HG02870 (cell line): ENCODE measurements around the gene RPP38.

ENCODE experiments used
- ATAC-seq: cut with Tn5 transposase; IDR thresholded peaks from one replicate; pipeline ENCODE4 v1.9.1; 2021; ENCODE audit warnings: mild to moderate bottlenecking, moderate library complexity; ENCODE audit not compliant: unreplicated experiment

Gene RPP38

DNA sequence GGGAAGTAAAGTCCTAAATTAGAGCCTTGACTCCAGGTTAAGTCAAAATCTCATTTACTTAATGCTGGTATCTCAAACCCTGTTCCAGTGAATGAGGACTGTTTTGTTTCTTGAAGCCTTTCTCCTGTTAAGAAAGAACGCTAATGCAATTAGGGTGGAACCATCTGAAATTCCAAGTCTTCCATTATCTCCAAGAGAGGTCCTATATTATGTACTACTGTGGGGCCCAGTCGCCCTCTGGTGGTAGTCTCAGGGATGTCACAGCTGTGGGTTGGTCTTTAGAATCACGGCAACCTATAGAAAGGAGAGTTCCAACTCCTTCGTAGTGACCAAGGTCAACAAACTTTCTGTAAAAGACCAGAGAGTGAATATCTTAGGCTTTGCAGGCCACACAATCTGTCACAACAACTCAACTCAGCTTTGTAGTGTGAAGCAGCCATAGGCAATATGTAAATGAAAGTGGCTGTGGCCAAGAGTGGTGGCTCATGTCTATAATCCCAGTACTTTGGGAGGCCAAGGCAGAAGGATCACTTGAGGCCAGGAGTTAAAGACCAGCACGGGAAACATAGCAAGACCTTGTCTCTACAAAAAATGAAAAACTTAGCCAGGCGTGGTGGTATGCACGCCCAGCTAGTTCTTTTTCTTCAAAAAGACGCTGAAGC lies 9.3 kb downstream of the RPP38 start:
- peak; percentile 73 for ATAC-seq

DNA sequence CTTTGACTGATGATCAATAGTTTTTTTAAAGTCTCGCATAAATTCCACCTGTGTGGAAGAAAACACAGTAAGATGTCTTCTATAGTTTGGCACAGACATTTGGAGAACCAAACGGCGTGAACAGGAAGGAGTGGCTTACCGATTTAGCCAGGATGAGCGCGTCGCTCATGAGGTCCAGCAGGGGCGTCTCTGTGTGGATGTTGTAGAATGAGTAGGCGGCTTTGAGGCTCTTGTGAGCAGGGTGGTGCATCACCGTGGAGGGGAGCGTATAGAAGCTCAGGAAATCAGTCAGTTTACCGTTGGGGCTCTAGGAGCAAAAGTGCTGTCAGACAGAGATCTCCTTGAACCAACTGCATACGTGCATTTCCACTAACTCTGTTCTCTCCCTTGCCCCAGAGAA lies 15.5 kb downstream of the RPP38 start:
- ATAC-seq: no peak

DNA sequence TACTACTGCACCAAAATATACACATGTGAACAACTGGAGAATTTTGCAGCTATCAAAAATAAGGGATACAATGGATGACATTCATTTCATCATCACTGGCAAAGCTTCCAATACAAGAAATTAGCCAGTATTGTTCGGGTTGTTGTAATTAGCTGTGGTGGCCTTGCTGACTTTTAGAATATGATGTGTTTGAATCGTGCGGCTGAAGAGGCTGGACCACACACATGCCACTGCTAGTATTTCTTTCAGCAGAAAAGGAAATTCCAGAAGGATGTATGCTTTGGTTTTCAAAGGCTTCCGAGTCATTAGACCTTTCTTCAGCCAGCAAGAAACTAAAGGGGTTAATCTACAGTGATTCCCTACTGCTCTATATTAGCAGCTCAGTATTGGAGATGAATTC lies 16.6 kb downstream of the RPP38 start:
- no peak for ATAC-seq

DNA sequence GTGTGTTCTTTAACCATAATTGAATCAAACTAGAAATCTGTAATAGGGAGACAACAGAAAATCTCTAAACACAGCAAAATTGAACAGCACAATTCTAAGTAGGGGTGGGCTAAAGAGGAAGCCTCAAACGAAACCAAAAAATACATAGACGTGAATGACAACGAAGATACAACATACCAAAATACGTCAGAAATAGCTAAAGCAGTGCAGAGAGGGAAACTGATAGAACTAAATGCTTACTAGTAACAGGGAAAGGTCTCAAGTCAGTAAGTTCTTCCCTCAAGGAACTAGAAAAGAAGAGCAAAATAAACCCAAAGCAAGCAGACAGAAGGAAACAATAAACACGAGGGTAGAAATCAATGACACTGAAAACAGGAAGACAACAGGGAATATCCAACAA lies 19.1 kb downstream of the RPP38 start:
- no peak for ATAC-seq

DNA sequence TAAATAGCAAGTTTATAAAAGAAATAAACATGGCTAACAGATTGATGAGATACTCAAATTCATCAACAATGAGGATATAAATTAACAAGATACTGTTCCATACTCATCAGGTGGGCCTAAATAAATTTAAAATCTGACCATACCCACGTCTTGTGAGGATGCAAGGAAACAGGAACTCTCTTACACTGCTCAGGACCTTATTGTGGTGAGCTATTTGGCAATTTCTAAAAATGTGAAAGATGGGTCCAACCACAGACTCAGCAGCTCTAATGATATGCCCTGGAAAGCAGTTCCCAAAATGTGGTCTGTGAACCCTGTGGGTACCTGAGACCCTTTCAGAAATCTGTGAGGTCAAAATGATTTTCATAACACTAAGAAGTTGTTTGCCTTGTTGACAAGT lies 21.5 kb downstream of the RPP38 start:
- no peak for ATAC-seq

DNA sequence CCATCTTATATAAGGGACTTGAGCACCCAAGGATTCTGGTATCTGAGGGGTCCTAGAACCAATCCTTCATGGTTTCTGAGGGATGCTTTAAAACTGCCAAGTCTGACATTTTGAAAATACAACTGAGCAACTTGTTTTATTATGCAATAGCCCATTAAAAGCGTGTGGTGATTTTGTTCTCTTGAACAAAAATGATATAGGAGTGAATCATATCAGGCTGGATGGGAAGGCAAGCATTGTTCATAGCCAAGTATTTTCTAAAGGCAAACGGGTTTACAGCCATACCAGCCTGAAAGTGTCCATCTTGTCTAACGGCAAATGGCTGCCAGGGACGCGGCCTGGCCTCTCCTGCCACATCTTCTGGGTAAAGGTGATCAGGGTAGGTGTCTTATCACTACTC lies 23.4 kb downstream of the RPP38 start:
- ATAC-seq: no peak

DNA sequence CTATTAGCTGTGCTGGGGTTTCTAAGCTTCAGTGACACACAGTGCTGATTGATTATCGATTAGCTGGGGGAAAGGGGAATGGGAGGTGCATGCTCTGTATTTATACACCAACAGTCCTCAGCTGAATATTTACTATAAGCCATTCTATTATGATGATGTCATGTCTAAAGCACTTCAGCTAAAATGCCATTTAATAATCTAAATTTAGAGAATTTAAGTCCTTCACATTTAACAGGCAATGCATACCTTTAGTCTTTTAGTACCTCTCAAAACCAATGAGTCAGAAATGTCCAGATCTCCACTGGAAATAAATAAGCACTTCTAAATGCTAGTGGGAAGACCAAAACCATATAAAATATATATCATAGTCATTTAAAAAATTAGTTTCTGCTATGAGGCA lies 24.6 kb downstream of the RPP38 start:
- ATAC-seq: no peak

DNA sequence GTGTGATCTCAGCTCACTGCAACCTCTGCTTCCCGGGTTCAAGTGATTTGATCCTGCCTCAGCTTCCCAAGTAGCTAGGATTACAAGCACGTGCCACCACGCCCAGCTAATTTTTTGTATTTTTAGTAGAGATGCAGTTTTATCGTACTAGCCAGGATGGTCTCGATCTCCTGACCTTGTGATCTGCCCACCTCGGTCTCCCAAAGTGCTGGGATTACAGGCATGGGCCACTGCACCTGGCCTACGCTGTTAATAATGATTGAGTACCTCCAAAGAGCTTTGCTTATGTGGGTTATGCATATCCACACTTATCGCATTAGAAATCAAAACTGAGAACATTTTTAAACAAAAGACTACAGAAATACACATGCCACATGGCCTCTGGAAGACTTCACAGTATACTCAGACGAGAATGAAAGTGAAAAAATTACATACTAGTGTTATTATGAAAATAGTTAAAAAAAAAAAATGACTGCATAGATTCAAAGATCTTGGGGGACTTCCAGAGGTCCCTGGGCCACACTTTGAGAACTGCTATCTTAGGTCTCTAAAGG lies 25.4 kb downstream of the RPP38 start:
- ATAC-seq: peak; percentile 81

DNA sequence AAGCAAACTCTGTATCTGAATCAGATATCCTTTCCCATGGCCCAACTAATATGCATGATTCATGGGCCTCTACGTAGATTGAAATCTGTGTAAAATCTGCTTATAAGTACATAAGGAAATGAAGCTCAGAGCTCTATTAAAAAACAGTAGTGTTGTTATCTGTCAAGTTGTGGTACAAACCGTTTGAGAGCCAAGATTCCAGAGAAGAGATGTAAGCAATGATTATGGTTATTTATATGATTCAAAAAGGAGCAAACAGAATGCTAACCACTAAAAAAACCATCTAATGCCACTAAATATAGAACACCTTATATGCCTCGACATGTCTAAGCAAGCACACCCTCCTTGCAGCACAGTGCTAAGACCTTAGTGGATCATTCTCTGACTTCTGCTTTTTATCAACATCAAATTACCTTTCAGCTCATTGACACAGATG lies 26.6 kb downstream of the RPP38 start:
- no peak for ATAC-seq

DNA sequence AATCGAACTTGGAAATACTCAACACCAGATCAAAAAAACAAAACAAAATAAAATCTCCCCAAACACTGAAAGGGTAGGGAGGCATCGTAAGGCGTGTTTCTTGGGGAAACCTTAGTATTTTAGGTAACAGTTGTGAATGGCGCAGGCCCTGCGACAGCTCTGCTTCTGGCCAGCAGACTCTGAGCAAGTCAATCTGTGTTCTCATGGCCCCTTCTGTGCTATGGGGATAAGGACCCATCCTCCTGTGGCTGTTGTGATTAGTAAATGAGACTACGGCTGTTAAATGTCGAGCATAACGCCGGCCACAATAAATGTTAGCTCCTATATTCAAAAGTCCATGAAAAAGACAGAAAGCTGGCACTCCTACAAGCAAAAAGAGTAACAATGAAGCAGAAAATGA lies 27.0 kb downstream of the RPP38 start:
- ATAC-seq: no peak

DNA sequence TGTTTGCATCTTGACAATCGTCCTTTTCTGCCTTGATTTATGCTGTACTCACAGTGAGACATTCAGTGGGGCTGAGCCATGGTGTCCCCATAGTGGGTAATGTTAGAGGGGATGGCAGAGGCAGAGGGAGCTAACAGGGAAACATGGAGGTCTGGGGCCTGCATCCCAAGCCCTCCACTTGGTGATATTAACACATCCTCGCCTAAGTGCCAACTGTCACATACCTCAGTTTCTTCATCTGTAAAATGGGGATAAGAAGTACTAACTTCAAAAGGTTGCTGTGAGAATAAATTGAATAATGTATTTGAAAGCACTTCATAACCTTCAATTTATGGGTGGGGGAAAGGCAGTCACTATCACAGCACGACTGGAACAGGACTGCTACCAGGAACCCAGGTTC lies 27.8 kb downstream of the RPP38 start:
- no peak for ATAC-seq

DNA sequence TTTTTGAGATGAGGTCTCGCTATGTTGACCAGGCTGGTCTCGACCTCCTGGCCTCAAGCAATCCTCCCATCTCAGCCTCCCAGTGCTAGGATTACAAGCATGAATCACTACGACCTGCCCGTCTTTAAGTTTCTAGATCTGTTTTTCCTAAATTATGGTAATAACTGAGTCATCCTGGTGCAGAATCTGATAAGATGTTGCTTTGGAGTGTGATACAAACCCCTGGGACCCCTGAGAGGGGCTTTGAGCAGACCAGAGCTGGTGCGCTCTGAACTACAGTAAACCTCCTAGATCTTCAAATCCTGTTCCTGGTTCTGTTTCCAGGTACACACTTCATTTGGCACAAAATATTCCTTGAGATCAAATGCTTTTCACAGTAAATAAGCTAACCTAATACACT lies 34.2 kb downstream of the RPP38 start:
- no peak for ATAC-seq

DNA sequence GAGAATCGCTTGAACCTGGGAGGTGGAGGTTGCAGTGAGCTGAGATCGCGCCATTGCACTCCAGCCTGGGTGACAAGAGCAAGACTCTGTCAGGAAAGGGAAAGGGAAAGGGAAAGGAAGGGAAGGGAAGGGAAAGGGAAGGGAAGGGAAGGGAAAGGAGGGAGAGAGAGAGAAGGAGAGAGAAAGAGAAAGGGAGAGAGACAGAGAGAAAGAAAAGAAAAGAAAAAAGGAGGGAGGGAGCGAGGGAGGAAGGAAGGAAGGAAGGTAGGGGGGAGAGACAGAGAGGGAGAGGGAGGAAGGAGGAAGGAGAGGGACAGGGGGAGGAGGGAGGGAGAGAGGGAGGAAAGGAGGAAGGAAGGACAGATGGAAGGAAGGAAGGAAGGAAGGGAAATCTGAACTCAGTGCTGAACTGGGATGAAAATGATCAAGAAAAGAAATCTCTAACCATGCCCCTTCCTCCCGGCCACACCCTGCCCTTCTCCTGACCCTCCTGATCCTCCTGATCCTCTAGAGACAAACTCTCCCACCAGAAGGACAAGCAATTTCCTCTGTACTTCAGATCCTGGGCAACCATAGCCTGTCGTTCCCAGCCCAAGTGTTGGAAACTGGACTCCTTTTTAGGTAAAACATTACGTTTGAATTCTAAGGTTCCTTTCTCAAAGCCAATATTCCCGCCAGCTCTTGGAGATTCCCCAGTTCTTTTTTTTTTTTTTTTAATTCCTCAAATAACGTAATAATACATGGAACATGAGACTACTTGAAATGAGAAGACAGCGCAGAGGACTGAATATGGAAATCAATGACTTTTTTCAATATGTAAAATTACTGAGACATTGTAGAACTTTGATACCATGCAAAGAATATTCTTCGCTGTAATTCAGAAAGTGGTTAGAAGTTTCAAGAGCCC lies 39.2 kb downstream of the RPP38 start:
- no peak for ATAC-seq

DNA sequence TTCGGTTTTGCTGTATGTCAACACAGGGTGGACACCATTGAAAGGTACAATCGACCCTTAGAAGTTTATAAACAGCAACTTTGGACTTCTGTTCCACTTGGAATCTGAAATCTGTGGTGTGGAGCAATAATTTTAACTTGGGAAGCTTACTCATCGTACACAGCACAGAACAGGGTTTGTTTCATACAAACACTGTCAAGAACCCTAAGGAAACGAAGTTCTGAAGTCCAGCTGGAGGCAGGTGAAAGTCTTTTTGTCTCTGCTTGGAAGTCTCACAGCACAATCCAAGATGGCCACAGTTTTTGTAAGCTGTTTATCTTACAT lies 39.8 kb downstream of the RPP38 start:
- no peak for ATAC-seq

DNA sequence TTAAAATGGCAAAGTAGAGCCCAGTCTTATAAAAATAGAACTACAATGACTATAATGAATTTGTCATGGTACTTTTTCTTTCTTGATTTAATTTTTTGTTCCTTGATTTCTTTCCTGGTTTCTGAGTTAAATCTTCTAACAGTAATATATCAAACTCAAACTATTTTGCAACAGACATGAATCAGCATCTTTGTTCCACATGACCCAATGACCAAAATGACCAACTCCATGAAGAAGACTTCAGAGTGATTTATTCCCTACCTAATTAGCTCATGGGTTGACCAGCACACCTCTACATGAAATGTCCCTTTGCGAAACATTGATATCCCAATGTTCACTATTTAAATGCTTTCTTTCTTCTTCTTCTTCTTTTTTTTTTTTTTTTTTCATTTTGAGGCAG lies 40.5 kb downstream of the RPP38 start:
- ATAC-seq: no peak

DNA sequence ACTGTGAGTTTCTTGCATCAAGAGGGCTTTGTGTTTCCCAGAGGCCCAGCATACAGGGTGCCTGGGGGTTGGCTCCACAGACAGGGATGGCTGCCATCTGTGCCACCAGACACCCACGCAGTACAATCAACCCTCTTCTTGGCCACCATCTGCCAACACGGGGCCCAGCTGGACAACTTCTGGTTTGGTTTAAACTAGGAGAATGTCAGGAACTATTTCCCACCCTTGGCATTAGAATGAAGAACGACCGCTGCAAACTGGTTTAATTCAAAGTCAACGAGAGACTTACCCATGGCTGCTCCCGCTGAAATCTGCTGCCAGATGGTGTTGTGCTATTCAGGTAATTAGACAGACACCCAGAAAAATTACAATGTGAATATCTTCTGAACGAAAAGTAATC lies 43.5 kb downstream of the RPP38 start:
- ATAC-seq: no peak

DNA sequence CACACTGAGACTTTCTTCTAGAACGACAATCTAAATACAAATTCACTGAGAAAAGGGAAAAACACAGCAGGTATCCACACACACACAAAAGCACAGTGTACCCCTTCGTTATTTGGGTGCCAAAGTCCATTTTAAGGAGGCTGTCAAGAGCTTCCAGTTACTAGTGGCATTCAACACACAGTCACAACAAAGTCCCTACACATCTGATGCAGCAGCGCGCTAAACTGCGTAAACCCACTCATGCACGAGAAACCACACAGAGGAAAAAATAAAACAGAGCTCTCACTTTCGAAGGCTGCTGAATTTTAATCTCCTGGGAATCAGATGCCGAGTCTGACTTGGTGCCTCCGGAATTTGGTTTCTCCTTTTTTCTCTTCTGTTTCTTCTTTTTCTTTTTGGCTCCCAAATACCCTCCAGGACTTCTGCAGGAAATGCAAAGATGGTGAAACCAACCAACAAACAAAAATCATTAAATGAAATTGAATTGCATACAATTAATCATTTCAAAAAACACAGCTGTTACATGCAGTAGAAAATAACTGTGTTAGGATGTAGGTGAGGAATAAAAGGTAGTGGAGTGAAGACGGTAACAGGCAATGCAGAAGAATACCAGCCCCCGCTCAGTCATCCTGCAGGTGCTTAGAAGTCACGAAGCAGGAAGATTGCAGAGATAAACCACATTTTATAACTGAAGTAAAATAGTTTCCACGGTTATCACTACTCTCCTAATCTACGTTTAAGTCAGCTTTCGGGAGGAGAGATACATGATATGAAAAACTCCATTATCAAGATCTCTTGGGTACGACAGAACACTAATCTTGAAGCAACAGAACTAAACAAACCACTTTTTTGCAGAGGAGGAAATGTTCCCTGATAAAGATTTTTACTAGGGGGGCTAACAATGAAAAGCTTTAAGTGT lies 44.2 kb downstream of the RPP38 start:
- peak; percentile 87 for ATAC-seq

DNA sequence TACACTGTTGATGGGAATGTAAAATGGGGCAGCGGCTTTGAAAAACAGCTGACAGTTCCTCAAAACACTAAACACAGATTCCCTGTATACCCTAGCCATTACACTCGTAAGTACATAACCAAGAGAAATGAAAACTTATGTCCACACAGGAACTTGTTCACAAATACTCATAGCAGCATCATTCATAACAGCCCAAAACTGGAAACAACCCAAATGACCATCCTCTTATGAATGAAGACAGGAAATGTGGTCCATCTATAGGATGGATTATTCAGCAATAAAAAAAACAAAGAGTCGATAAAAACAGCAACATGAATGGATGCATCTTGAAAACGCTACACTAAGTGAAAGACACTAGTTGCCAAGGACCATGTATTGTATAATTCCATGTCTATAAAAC lies 47.6 kb downstream of the RPP38 start:
- no peak for ATAC-seq

DNA sequence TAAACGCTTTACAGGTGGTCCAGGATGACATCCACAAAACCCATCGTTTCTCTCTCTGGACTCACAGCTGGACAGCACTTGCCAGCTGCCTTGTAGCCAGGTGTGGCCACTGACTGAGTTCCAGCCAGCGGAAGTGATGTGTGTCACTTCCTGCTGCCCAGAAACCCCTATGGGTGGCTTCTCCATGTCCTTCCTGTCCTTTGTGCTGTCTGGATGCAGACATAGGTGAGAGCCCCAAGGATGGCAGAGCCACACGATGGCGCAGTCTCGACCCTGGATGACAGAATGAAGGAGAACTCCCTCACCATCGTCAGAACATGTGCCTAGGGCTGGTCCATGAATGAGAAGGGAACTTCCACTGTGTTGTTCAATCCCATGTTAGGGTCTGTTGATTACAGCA lies 49.2 kb downstream of the RPP38 start:
- no peak for ATAC-seq

DNA sequence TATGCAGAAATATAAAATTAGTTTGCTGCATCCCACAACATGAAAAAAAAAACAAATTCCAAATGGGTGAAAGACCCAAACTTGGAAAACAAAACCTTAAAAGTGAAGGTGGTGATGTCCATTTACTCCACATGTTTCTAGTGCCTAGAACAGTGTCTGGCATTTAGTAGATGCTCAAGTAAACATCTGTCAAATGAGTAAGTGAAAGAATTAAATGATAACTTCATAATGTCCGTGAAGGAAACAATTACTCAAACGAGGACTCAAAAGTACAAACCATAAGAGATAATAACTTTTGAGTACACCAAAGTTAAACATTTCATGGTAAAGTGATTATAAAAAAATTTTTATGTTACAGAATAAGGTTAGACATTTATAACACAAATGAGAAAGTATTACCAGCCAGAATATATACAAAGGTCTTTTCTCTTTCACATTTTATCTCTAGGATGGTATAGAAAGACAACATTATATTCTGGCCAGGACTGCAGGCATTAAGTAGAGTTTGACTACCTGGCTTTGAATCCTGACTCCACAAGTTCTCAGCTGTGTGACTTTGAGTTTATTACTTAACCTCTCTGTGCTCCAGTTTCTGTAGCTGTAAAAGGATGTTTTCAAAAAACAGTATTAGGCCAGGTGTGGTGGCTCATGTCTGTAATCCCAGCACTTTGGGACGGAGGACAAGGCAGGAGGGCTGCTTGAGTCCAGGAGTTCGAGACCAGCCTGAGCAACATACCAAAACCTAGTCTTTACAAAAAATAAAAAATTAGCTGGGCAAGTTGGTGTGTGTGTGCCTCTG lies 50.6 kb downstream of the RPP38 start:
- ATAC-seq: no peak
